IMR-90 (cell line): ENCODE results near the gene HMGB3. TPM values are rescaled to one million over a fixed set of nuclear protein-coding genes. Genes with fewer than 3 reads are reported as not detected.

Experiments
- ATAC-seq: fragments of 200-7000 bp; cut with Tn5 transposase; 2 replicates; pipeline ENCODE4 v1.9.1; 2020; ENCODE audit warnings: low read depth, mild to moderate bottlenecking, moderate library complexity
- BruUV-seq: library from RNA; stranded (reverse); fragments of 400-500 nt; replicated peaks from 2 replicates; lab custom pipeline; 2021; lab: Mats Ljungman, UMichigan
- CTCF ChIA-PET: fragments of 300-600 bp; formaldehyde crosslinking; extraction: SDS; loops from one replicate; lab custom pipeline; 2021; ENCODE audit warnings: antibody characterized with exemption; lab: Yijun Ruan, JAX
- POLR2A ChIA-PET: fragments of 300-600 bp; sonication (Branson Sonifier 250); formaldehyde crosslinking; loops from one replicate; lab custom pipeline; 2022; ENCODE audit warnings: antibody characterized with exemption; ENCODE audit not compliant: unreplicated experiment; lab: Charles Lee
- DNase-seq: peaks from one replicate; pipeline ENCODE4 v3.0.0; 2013
- H2AFZ ChIP-seq: replicated peaks from 2 replicates; pipeline ENCODE3; 2013; ENCODE audit warnings: low read length, mild to moderate bottlenecking; ENCODE audit not compliant: poor library complexity
- H2AK5ac ChIP-seq: 2 replicates; pipeline ENCODE4 v1.6.1; 2013; ENCODE audit warnings: low read depth, low read length, inconsistent platforms
- H2AK9ac ChIP-seq: replicated peaks from 2 replicates; pipeline ENCODE3; 2013; ENCODE audit warnings: mild to moderate bottlenecking, low read depth, low read length, moderate library complexity; ENCODE audit not compliant: poor library complexity
- H2BK120ac ChIP-seq: 2 replicates; pipeline ENCODE4 v1.6.1; 2013; ENCODE audit warnings: low read depth, low read length, inconsistent platforms
- H2BK15ac ChIP-seq: 3 replicates; pipeline ENCODE4 v1.6.1; 2013; ENCODE audit warnings: low read depth, low read length, inconsistent platforms
- H2BK20ac ChIP-seq: 2 replicates; pipeline ENCODE4 v1.6.1; 2013; ENCODE audit warnings: low read depth, mild to moderate bottlenecking, inconsistent platforms, low read length, moderate library complexity
- H2BK5ac ChIP-seq: 2 replicates; pipeline ENCODE4 v1.6.1; 2013; ENCODE audit warnings: mild to moderate bottlenecking, low read depth, low read length, inconsistent platforms; ENCODE audit not compliant: poor library complexity, severe bottlenecking
- H3K14ac ChIP-seq: replicated peaks from 2 replicates; pipeline ENCODE4 v1.6.1; 2013; ENCODE audit warnings: low read depth, low read length, inconsistent platforms
- H3K18ac ChIP-seq: 2 replicates; pipeline ENCODE4 v1.6.1; 2013; ENCODE audit warnings: low read depth, low read length, control low read depth
- H3K23ac ChIP-seq: 2 replicates; pipeline ENCODE4 v1.6.1; 2013; ENCODE audit warnings: low read depth, low read length, inconsistent platforms
- H3K27ac ChIP-seq: 2 replicates; pipeline ENCODE4 v1.5.1; 2013; ENCODE audit warnings: mild to moderate bottlenecking, control low read depth, low read length; ENCODE audit not compliant: insufficient read depth
- H3K27me3 ChIP-seq: 2 replicates; pipeline ENCODE4 v1.6.1; 2013; ENCODE audit warnings: low read length; ENCODE audit not compliant: control insufficient read depth, insufficient read depth
- H3K36me3 ChIP-seq: 2 replicates; pipeline ENCODE4 v1.6.1; 2013; ENCODE audit warnings: low read length, mixed read lengths; ENCODE audit not compliant: control insufficient read depth, insufficient read depth
- H3K4ac ChIP-seq: 2 replicates; pipeline ENCODE4 v1.6.1; 2013; ENCODE audit warnings: low read depth, low read length, inconsistent platforms
- H3K4me1 ChIP-seq: 2 replicates; pipeline ENCODE4 v1.6.1; 2013; ENCODE audit warnings: low read length, mixed read lengths; ENCODE audit not compliant: control insufficient read depth, insufficient read depth
- H3K4me2 ChIP-seq: 2 replicates; pipeline ENCODE4 v1.6.1; 2013; ENCODE audit warnings: low read depth, mild to moderate bottlenecking, control low read depth, low read length, moderate library complexity
- H3K4me3 ChIP-seq: 2 replicates; pipeline ENCODE4 v1.5.1; 2013; ENCODE audit warnings: low read depth, mild to moderate bottlenecking, control low read depth, low read length, moderate library complexity; ENCODE audit not compliant: insufficient read depth
- H3K56ac ChIP-seq: 2 replicates; pipeline ENCODE4 v1.6.1; 2013; ENCODE audit warnings: low read length, inconsistent platforms; ENCODE audit not compliant: insufficient read depth; ENCODE audit errors: extremely low read depth
- H3K79me1 ChIP-seq, 2 experiments: 2 replicates each; pipeline ENCODE4 v1.6.1; 2013; ENCODE audit warnings: low read length in 2 of 2, inconsistent platforms in 1 of 2, low read depth in 1 of 2
- H3K9ac ChIP-seq: 2 replicates; pipeline ENCODE4 v1.6.1; 2013; ENCODE audit warnings: low read depth, low read length, control low read depth
- H3K9me1 ChIP-seq: 2 replicates; pipeline ENCODE4 v1.6.1; 2013; ENCODE audit warnings: low read length, inconsistent platforms; ENCODE audit not compliant: insufficient read depth
- H3K9me3 ChIP-seq: 2 replicates; pipeline ENCODE4 v1.6.1; 2013; ENCODE audit warnings: low read length; ENCODE audit not compliant: control insufficient read depth, insufficient read depth
- H4K20me1 ChIP-seq: 2 replicates; pipeline ENCODE4 v1.6.1; 2013; ENCODE audit warnings: low read length, inconsistent platforms; ENCODE audit not compliant: insufficient read depth
- H4K5ac ChIP-seq: 2 replicates; pipeline ENCODE4 v1.6.1; 2013; ENCODE audit warnings: mild to moderate bottlenecking, low read depth, low read length, control low read depth
- H4K8ac ChIP-seq, 2 experiments: 2 replicates each; pipeline ENCODE4 v1.6.1; 2013; ENCODE audit warnings: low read depth in 2 of 2, low read length in 2 of 2, control low read depth in 1 of 2, inconsistent platforms in 1 of 2
- H4K91ac ChIP-seq: 2 replicates; pipeline ENCODE4 v1.6.1; 2013; ENCODE audit warnings: low read depth, low read length, inconsistent platforms; ENCODE audit not compliant: insufficient read depth
- RAD21 ChIP-seq: IDR thresholded peaks from 2 replicates; pipeline ENCODE4 v1.6.1; 2012; ENCODE audit warnings: low read length, improper control_type of control experiment
- WGBS, 2 experiments: methylation state at CpG; one replicate each; pipeline versions ENCODE4 v1.1.5 to v1.1.7; 2013; ENCODE audit warnings: missing lambda C conversion rate in 2 of 2; ENCODE audit not compliant: insufficient read length in 1 of 2; ENCODE audit errors: extremely low coverage in 2 of 2; 5-methylcytosine and 5-hydroxymethylcytosine counted together
- dilution Hi-C: fragments of 300-500 bp; cut with HindIII; formaldehyde crosslinking; loops from one replicate; pipeline ENCODE4 v1.14.3; 2018; ENCODE audit warnings: low sequenced_read_pairs; ENCODE audit not compliant: unreplicated experiment
- in situ Hi-C: fragments of 300-500 bp; cut with MboI; formaldehyde crosslinking; loops from 3 replicates; pipeline ENCODE4 v1.14.3; 2019; ENCODE audit warnings: low sequenced_read_pairs, inconsistent platforms, mixed read lengths
- intact Hi-C: fragments of 100-400 bp; cut with micrococcal nuclease; formaldehyde crosslinking; loops from 2 replicates; pipeline ENCODE4 v1.10.0; 2022
- polyA plus RNA-seq, 3 experiments: library from polyadenylated mRNA; depleted of rRNA; stranded (reverse); fragments of >200 nt; gene quantifications; 2 replicates each; pipeline ENCODE4 v1.2.3, GENCODE V29; 2012; ENCODE audit warnings: low replicate concordance in 1 of 3
- total RNA-seq: library from RNA; depleted of rRNA; stranded (reverse); fragments of >200 nt; gene quantifications from 2 replicates; pipeline ENCODE4 v1.2.3, GENCODE V29; 2012
- TF ChIP-seq, protein P1 (sequence below): conservative IDR thresholded peaks from 2 replicates; pipeline ENCODE4 v1.5.1; 2012; ENCODE audit warnings: mild to moderate bottlenecking, low read depth, low read length, improper control_type of control experiment

The HMGB3 gene
- total and polyA plus RNA-seq, 2 of the 4 experiments (the other 2 are of a cell fraction) = 14.7 to 21.3 TPM

DNA sequence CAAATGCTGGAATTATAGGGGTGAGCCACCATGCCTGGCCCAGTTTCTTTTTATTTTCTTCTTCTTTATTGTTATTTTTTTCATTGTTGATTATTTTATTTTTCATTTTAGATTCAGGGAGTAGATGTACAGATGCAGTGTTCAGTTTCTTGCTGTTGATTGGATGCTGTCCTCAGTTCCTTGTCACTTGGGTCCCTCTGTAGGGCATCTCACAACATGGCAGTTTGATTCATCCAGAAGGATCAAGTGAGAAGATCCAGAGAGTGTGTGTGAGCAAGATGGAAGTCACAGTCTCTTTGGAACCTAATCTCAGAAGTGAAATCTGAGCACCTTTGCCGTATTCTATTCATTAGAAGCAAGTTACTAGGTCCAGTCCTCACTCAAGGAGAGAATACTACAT, 20.9 kb downstream of the HMGB3 start:
- no peak overlapping the region for H4K91ac ChIP-seq
- dilution Hi-C loops = no loop called here
- DNase-seq (peak; percentile 2), ATAC-seq (no peak)
- no peak overlapping the region for H3K4ac ChIP-seq
- H2AK5ac ChIP-seq = no peak overlapping the region
- H3K56ac ChIP-seq = no peak overlapping the region
- in situ Hi-C loops = no loop called here
- no peaks in the 10 kb centered on the region for H3K4me1 ChIP-seq
- no peak overlapping the region for H3K4me2 ChIP-seq
- no peak overlapping the region for H3K4me3 ChIP-seq
- no peaks in the 10 kb centered on the region for H3K9me3 ChIP-seq
- H2AFZ ChIP-seq = no peak overlapping the region
- H4K20me1 ChIP-seq = no peaks in the 10 kb centered on the region
- POLR2A ChIA-PET = no interaction called here
- H3K23ac ChIP-seq = no peak overlapping the region
- no peak overlapping the region for H4K5ac ChIP-seq
- no peaks in the 10 kb centered on the region for H3K27me3 ChIP-seq
- no peak overlapping the region for H4K8ac ChIP-seq
- CTCF ChIA-PET = no interaction called here
- H2BK120ac ChIP-seq = no peak overlapping the region
- intact Hi-C loops = no loop called here
- no peak overlapping the region for H2BK15ac ChIP-seq
- H2BK5ac ChIP-seq = no peak overlapping the region
- H3K79me1 ChIP-seq = no peaks in the 10 kb centered on the region
- H3K9ac ChIP-seq = no peak overlapping the region
- no peak overlapping the region for H2AK9ac ChIP-seq
- no peak overlapping the region for H3K18ac ChIP-seq
- BruUV-seq = no TSS peak
- H2BK20ac ChIP-seq = no peak overlapping the region
- no CpG with 5 or more reads among the region's 1 CpG for WGBS, 2 experiments
- H3K36me3 ChIP-seq = no peaks in the 10 kb centered on the region
- TF ChIP-seq, protein P1, sequence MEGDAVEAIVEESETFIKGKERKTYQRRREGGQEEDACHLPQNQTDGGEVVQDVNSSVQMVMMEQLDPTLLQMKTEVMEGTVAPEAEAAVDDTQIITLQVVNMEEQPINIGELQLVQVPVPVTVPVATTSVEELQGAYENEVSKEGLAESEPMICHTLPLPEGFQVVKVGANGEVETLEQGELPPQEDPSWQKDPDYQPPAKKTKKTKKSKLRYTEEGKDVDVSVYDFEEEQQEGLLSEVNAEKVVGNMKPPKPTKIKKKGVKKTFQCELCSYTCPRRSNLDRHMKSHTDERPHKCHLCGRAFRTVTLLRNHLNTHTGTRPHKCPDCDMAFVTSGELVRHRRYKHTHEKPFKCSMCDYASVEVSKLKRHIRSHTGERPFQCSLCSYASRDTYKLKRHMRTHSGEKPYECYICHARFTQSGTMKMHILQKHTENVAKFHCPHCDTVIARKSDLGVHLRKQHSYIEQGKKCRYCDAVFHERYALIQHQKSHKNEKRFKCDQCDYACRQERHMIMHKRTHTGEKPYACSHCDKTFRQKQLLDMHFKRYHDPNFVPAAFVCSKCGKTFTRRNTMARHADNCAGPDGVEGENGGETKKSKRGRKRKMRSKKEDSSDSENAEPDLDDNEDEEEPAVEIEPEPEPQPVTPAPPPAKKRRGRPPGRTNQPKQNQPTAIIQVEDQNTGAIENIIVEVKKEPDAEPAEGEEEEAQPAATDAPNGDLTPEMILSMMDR = 0 out of 2 replicates have a peak, but pooled peaks have one; percentile 15
- no peak; the same call in 1 of the 2 replicates for TF ChIP-seq RAD21
- H3K14ac ChIP-seq = no peak overlapping the region
- no peak overlapping the region for H3K27ac ChIP-seq
- no peaks in the 10 kb centered on the region for H3K9me1 ChIP-seq
